Coronary artery (tissue), 2 donors: ENCODE data around the gene RAD51B.

Source experiments
- DNase-seq: peaks from one replicate; pipeline ENCODE4 v3.0.0-alpha.2; 2017; ENCODE audit warnings: low spot score
- H3K27ac ChIP-seq, 2 donors: fragments of 200-600 bp; sonication (generic); one replicate each; pipeline ENCODE4 v1.5.1; 2016 to 2019
- H3K4me3 ChIP-seq: fragments of 200-600 bp; sonication (generic); 2 replicates; pipeline ENCODE4 v1.5.1; 2016; ENCODE audit warnings: mild to moderate bottlenecking, moderate library complexity
- TF ChIP-seq, protein P1 (sequence below): fragments of 200-600 bp; sonication (generic); IDR thresholded peaks from one replicate; pipeline ENCODE4 v1.5.1; 2019; ENCODE audit warnings: antibody characterized with exemption

Gene RAD51B

DNA sequence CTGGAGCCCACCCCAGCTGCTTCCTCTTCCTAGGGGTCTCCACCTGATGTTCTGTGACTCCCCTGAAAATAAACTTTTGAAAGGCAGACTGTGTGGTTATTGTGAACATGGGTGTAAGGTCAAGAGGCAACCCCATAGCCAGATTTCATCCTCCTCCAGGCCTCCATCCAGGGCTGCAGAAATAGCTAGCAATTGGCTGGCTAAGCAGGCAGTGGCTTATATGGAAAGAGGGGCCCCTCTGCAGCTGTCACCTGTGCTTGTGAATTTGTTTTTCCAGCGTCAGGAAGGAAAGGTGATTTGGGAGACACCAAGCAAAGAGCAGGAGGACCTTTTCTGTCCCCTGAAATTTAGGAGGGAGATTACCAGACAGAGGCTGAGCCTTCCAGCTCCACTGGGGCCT, 917.5 kb downstream of the RAD51B start:
- H3K4me3 ChIP-seq = no peak overlapping the region
- TF ChIP-seq, protein P1, sequence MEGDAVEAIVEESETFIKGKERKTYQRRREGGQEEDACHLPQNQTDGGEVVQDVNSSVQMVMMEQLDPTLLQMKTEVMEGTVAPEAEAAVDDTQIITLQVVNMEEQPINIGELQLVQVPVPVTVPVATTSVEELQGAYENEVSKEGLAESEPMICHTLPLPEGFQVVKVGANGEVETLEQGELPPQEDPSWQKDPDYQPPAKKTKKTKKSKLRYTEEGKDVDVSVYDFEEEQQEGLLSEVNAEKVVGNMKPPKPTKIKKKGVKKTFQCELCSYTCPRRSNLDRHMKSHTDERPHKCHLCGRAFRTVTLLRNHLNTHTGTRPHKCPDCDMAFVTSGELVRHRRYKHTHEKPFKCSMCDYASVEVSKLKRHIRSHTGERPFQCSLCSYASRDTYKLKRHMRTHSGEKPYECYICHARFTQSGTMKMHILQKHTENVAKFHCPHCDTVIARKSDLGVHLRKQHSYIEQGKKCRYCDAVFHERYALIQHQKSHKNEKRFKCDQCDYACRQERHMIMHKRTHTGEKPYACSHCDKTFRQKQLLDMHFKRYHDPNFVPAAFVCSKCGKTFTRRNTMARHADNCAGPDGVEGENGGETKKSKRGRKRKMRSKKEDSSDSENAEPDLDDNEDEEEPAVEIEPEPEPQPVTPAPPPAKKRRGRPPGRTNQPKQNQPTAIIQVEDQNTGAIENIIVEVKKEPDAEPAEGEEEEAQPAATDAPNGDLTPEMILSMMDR = no peak
- no peak for DNase-seq
- peak overlapping the region in 1 of 2 donors; percentile 56 for H3K27ac ChIP-seq

DNA sequence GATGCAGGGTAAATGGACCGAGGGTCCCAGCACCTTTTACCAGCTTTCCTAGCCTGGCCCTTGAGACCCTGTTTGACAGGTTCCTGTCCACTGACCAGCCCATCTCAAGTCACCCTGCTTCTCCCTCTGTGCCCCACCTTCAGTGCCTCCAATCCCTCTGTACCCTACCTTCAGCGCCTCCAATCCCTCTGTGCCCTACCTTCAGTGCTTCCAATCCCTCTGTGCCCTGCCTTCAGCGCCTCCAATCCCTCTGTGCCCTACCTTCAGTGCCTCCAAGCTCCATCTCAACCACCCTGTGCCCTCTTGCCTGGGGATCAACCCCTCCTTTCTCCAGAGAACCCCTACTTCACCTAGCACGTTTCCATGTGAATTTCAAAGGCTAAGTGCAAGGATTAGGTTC, 919.0 kb downstream of the RAD51B start:
- TF ChIP-seq, protein P1 = no peak
- Histone ChIP-seq H3K27ac (no peak overlapping the region), H3K4me3 (no peak overlapping the region)
- no peak for DNase-seq

DNA sequence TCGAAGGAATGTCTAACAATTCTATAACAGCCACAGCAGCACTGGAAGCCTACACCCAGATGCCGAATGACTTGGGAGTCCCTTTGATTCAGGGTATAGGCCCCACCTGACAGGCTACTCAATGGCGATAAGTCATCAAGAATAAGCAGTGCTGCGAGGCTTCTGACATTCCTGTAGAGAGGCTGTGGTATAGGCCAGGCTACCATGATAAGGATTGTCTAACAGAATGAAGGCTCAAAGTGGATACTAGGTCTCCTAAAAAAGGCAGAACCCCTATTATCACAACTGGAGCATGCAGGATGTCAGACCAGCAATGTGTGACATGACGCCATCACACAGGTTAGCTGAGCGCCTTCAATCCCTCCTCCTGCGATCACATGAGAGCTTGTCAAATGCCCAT, 920.1 kb downstream of the RAD51B start:
- DNase-seq = no peak
- TF ChIP-seq, protein P1 = no peak
- no peak overlapping the region for H3K27ac ChIP-seq

DNA sequence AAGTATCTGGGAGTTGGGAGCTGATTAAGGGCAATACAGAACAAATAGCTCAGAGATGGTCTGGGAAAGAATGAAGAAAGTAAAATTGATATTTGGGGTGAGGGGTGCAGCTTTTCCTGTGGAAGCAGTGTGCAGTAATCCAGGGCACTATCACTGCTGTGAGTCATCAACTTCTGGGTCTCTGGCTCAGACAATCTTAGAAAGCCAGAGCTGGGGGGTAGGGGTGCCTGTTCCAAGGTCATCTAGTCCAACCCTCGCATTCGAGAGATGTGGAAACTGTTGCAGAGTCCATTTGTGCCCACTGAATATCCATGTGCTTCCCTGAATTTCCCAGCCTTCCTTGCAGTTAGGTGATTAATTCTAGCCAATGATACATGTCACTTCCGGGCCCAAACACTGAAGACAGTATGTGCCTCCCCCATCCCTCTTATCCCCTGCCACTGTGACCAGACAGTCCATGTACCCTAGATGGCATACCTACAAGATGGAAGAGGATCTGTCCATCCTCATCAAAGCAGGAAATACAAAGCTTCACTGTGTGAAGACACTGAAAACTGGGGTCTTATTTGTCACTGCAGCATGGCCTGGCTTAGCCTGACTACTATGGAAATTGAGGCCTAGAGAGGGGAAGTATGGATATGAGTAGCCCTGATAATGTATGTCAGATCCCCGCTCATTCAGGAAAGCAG, 921.4 kb downstream of the RAD51B start:
- Histone ChIP-seq H3K27ac (no peak overlapping the region), H3K4me3 (no peak overlapping the region)
- TF ChIP-seq, protein P1 = no peak
- no peak for DNase-seq

More for the DNA sequence above, 920.1 kb downstream of the RAD51B start:
- H3K4me3 ChIP-seq = no peak overlapping the region

DNA sequence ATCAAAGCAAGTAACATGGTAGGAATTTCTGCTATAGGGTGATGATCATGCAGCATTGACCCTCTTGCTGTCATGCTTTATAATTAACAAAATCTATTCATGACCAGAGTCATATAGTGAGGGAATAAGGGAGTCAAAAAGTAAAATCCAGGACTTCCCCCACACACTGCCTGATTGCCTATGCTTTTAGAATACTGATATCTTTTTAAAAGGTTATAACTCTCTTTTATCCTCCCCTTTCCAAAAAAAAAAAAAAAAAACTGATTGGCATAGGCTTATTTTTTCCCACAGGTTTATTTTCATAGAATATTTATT, 921.9 kb downstream of the RAD51B start:
- no peak overlapping the region for H3K27ac ChIP-seq
- DNase-seq = no peak
- no peak overlapping the region for H3K4me3 ChIP-seq
- TF ChIP-seq, protein P1 = no peak

DNA sequence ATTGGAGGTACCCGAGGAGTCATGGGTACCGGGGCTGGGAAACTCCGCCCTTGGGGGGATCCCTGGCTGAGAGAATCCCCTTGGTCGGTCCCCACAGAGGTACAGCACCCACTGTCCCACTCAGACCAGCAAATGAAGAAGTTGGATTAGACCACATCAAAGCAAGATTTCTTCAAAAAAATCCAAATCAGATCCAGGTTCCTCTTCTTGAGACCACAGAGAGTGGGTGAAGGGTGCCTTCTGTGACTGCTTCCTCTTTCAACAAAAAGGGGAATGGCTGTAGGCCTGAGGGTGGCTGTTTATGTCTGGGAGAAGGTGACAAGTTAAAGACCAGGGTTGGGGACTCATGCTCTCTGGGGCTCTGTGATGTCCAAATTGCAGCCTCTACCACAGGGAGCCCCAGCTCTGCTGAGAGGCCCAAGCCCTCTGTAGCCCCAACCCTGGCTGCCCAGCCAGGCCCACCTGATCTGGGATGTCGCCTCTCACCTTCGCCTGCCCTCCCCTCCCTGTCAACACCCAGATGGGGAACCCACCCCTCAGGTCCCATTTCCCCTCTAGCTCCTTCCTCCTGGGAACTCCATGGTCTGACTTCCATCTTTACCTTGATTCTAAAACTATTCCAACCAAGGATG, 922.4 kb downstream of the RAD51B start:
- TF ChIP-seq, protein P1 = no peak
- no peak for DNase-seq
- Histone ChIP-seq H3K27ac (no peak overlapping the region), H3K4me3 (no peak overlapping the region)

DNA sequence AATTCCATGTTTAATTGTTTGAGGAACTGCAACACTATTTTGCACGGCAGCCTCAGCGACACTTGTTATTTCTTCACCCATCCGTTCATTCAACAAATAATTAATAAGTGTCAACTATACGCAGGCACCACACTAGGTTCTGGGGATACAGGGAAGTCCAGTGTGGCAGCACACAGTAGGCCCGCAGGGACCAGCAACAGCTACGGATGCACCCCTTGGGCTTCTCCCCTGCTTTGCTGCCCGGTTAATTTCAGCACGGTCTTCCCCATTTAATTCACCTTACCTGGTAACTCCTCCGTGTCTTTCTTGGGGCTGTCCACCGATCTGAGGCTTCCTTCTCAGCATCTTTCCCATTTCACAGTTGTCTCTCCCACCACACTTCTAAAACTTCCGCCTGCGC, 925.0 kb downstream of the RAD51B start:
- TF ChIP-seq, protein P1 = no peak
- Histone ChIP-seq H3K27ac (no peak overlapping the region), H3K4me3 (no peak overlapping the region)
- DNase-seq = no peak
